ENCODE results near the gene GCAT. TPM values are rescaled to one million over a fixed set of nuclear protein-coding genes. Genes with fewer than 3 reads are reported as not detected.

Gene GCAT
- total and polyA plus RNA-seq, 9 of the 15 experiments (the other 6 are each of a cell fraction or from before 2014, with no cell fraction given): 1.9 to 69.9 (median 26.4) TPM

GRCh38 chr22:37762389-37762836 is 45.3 kb upstream of the GCAT start (continued):
- TF ChIP-seq, protein P1, sequence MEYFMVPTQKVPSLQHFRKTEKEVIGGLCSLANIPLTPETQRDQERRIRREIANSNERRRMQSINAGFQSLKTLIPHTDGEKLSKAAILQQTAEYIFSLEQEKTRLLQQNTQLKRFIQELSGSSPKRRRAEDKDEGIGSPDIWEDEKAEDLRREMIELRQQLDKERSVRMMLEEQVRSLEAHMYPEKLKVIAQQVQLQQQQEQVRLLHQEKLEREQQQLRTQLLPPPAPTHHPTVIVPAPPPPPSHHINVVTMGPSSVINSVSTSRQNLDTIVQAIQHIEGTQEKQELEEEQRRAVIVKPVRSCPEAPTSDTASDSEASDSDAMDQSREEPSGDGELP (CRISPR knock-in tag; IDR thresholded peaks at IDR 0.05; ENCODE audit: borderline replicate concordance): peak; percentile 89
- TF ChIP-seq E2F5 (CRISPR knock-in tag; IDR thresholded peaks at IDR 0.05): 0 out of 2 replicates have a peak, but pooled peaks have one; percentile 20
- peak; percentile 99 for TF ChIP-seq C11orf30 (IDR thresholded peaks at IDR 0.05; ENCODE audit: low read depth)
- TF ChIP-seq SMARCA4 (IDR thresholded peaks at IDR 0.05): peak; percentile 74
- TF ChIP-seq L3MBTL2 (IDR thresholded peaks at IDR 0.05): 0 out of 2 replicates have a peak, but pooled peaks have one; percentile 25
- TF ChIP-seq TRIM24 (IDR thresholded peaks at IDR 0.05): 0 out of 4 replicates have a peak, but pooled peaks of 1 of the 2 experiments have one; percentile 34
- no peak for TF ChIP-seq TEAD4 (IDR thresholded peaks at IDR 0.05; ENCODE audit: low read length)
- no peak for TF ChIP-seq TEAD4 (CRISPR knock-in tag; IDR thresholded peaks at IDR 0.05; ENCODE audit: borderline replicate concordance)
- TF ChIP-seq, protein P2, sequence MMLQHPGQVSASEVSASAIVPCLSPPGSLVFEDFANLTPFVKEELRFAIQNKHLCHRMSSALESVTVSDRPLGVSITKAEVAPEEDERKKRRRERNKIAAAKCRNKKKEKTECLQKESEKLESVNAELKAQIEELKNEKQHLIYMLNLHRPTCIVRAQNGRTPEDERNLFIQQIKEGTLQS (IDR thresholded peaks at IDR 0.05): peak; percentile 64; the same call in 1 of the 2 replicates
- TF ChIP-seq, protein P2 (CRISPR knock-in tag; conservative IDR thresholded peaks at IDR 0.05): no peak
- peak; percentile 28; the same call in 1 of the 2 replicates for TF ChIP-seq CXXC5 (CRISPR knock-in tag; IDR thresholded peaks at IDR 0.05)
- no peak for TF ChIP-seq ZNF232 (CRISPR knock-in tag; IDR thresholded peaks at IDR 0.05)
- 0 out of 4 replicates have a peak, but pooled peaks of 1 of the 2 experiments have one; percentile 36 for TF ChIP-seq RCOR1 (IDR thresholded peaks at IDR 0.05; ENCODE audit: borderline replicate concordance in 1 of 2, low read depth in 2 of 2, low read length in 2 of 2)
- 0 out of 2 replicates have a peak, but pooled peaks have one; percentile 25 for TF ChIP-seq ATF7 (IDR thresholded peaks at IDR 0.05)
- TF ChIP-seq NFRKB (IDR thresholded peaks at IDR 0.05; ENCODE audit: low read depth): no peak
- TF ChIP-seq PTTG1 (tag; IDR thresholded peaks at IDR 0.05; ENCODE audit: low read depth): no peak
- no peak for TF ChIP-seq REST (IDR thresholded peaks at IDR 0.05; ENCODE audit: borderline replicate concordance)
- no peak for TF ChIP-seq REST (CRISPR knock-in tag; IDR thresholded peaks at IDR 0.05; ENCODE audit: low read depth)
- TF ChIP-seq NR2C1 (IDR thresholded peaks at IDR 0.05): peak; percentile 73
- TF ChIP-seq NR2C1 (tag; IDR thresholded peaks at IDR 0.05): peak; percentile 50
